B cell (primary cell): ENCODE measurements around the gene LOC128125822.

Experiments used
- ATAC-seq: fragments of 200-7000 bp; cut with Tn5 transposase; one replicate; pipeline ENCODE4 v1.10.0; 2021; ENCODE audit warnings: low read depth, mild to moderate bottlenecking, moderate number of reproducible peaks, moderate library complexity
- CTCF ChIA-PET: fragments of 350-600 bp; sonication (Branson Sonifier 250); formaldehyde crosslinking; loops from one replicate; lab custom pipeline; 2021; ENCODE audit warnings: antibody characterized with exemption, inconsistent platforms; lab: Charles Lee
- POLR2A ChIA-PET: fragments of 350-600 bp; sonication (Branson Sonifier 250); formaldehyde crosslinking; loops from one replicate; lab custom pipeline; 2021; ENCODE audit warnings: antibody characterized with exemption; lab: Charles Lee
- DNase-seq: peaks from one replicate; pipeline ENCODE4 v3.0.0; 2013
- H2AFZ ChIP-seq: 2 replicates; pipeline ENCODE4 v1.6.1; 2012; ENCODE audit warnings: mild to moderate bottlenecking, low read depth, low read length; ENCODE audit not compliant: insufficient read depth, poor library complexity, severe bottlenecking
- H3K27ac ChIP-seq, 2 donors: 1 replicate in 1 of 2; 2 replicates in 1 of 2; pipeline ENCODE4 v1.5.1; 2012 to 2013; ENCODE audit warnings: low read length in 2 of 2, mild to moderate bottlenecking in 2 of 2, moderate library complexity in 1 of 2
- H3K27me3 ChIP-seq, 4 experiments: fragments of 200-600 bp in 1 of 4; sonication (generic) in 1 of 4; replicated peaks in 1 of 4; 1 replicate in 2 of 4; 2 replicates in 2 of 4; pipeline versions ENCODE4 v1.6.1 to v1.7.0; 2013 to 2016; ENCODE audit warnings: low read length in 3 of 4, mild to moderate bottlenecking in 2 of 4, mixed read lengths in 1 of 4, moderate library complexity in 1 of 4; ENCODE audit not compliant: insufficient read depth in 4 of 4, control insufficient read depth in 3 of 4; ENCODE audit errors: control extremely low read depth in 1 of 4
- H3K36me3 ChIP-seq, 2 experiments: replicated peaks in 1 of 2; 1 replicate in 1 of 2; 2 replicates in 1 of 2; pipeline versions ENCODE4 v1.6.1 to v1.7.1; 2013; ENCODE audit warnings: low read length in 1 of 2; ENCODE audit not compliant: insufficient read depth in 2 of 2, control insufficient read depth in 1 of 2; ENCODE audit errors: control extremely low read depth in 1 of 2, extremely low read depth in 1 of 2
- H3K4me1 ChIP-seq, 2 donors: fragments of 200-600 bp in 1 of 2; sonication (generic) in 1 of 2; 1 replicate in 1 of 2; 2 replicates in 1 of 2; pipeline versions ENCODE4 v1.5.1 to v1.6.1; 2013 to 2017; ENCODE audit warnings: low read length in 2 of 2; ENCODE audit not compliant: control insufficient read depth in 2 of 2, insufficient read depth in 2 of 2
- H3K4me2 ChIP-seq: replicated peaks from 2 replicates; pipeline ENCODE3; 2012; ENCODE audit warnings: mild to moderate bottlenecking, low read depth, low read length; ENCODE audit not compliant: poor library complexity, severe bottlenecking
- H3K4me3 ChIP-seq, 5 experiments: fragments of 200-600 bp in 1 of 5; sonication (generic) in 1 of 5; 1 replicate in 3 of 5; 2 replicates in 2 of 5; pipeline versions ENCODE4 v1.5.1 to v1.7.0; 2011 to 2016; ENCODE audit warnings: low read length in 4 of 5, mild to moderate bottlenecking in 4 of 5, low read depth in 2 of 5, control low read depth in 1 of 5, moderate library complexity in 1 of 5; ENCODE audit not compliant: insufficient read depth in 1 of 5; ENCODE audit errors: control extremely low read depth in 1 of 5, extremely low read depth in 1 of 5
- H3K79me2 ChIP-seq: fragments of 200-600 bp; sonication (generic); one replicate; pipeline ENCODE4 v1.6.0; 2016; ENCODE audit warnings: low read length; ENCODE audit not compliant: control insufficient read depth, insufficient read depth
- H3K9ac ChIP-seq: fragments of 200-600 bp; sonication (generic); 2 replicates; pipeline ENCODE4 v1.6.1; 2017; ENCODE audit warnings: mild to moderate bottlenecking, low read length, moderate library complexity
- H3K9me3 ChIP-seq, 3 donors: one replicate each; pipeline versions ENCODE4 v1.6.1 to v1.7.1; 2013; ENCODE audit warnings: low read length in 2 of 3; ENCODE audit not compliant: control insufficient read depth in 2 of 3, insufficient read depth in 1 of 3; ENCODE audit errors: control extremely low read depth in 1 of 3
- H4K20me1 ChIP-seq: 2 replicates; pipeline ENCODE4 v1.6.0; 2012; ENCODE audit warnings: mild to moderate bottlenecking, low read length; ENCODE audit not compliant: insufficient read depth, control insufficient read depth, poor library complexity, severe bottlenecking
- H3K27ac Mint-ChIP-seq: one replicate; pipeline ENCODE4 v1.8.0; 2021; ENCODE audit warnings: mixed read lengths
- H3K27me3 Mint-ChIP-seq: one replicate; pipeline ENCODE4 v1.8.0; 2021; ENCODE audit warnings: mixed read lengths
- H3K4me1 Mint-ChIP-seq: one replicate; pipeline ENCODE4 v1.8.0; 2021; ENCODE audit warnings: mixed read lengths
- H3K4me3 Mint-ChIP-seq: one replicate; pipeline ENCODE4 v1.8.0; 2021; ENCODE audit warnings: mixed read lengths
- H3K9me3 Mint-ChIP-seq: one replicate; pipeline ENCODE4 v1.8.0; 2022; ENCODE audit warnings: mixed read lengths; ENCODE audit not compliant: insufficient read depth
- EZH2 ChIP-seq: IDR thresholded peaks from 2 replicates; pipeline ENCODE4 v1.6.1; 2012; ENCODE audit warnings: borderline replicate concordance, low read depth, mild to moderate bottlenecking, moderate library complexity, low read length; ENCODE audit not compliant: insufficient read depth, poor library complexity, severe bottlenecking
- WGBS: methylation state at CpG from one replicate; pipeline ENCODE4 v1.1.5; 2013; ENCODE audit warnings: missing lambda C conversion rate; ENCODE audit not compliant: insufficient coverage; 5-methylcytosine and 5-hydroxymethylcytosine counted together
- intact Hi-C: fragments of 100-400 bp; cut with micrococcal nuclease; formaldehyde crosslinking; loops from one replicate; pipeline ENCODE4 v1.10.0; 2022
- TF ChIP-seq, protein P1 (sequence below): fragments of 200-600 bp; IDR thresholded peaks from one replicate; pipeline ENCODE4 v1.8.0; 2022; ENCODE audit warnings: antibody characterized with exemption, mild to moderate bottlenecking

The LOC128125822 gene

DNA sequence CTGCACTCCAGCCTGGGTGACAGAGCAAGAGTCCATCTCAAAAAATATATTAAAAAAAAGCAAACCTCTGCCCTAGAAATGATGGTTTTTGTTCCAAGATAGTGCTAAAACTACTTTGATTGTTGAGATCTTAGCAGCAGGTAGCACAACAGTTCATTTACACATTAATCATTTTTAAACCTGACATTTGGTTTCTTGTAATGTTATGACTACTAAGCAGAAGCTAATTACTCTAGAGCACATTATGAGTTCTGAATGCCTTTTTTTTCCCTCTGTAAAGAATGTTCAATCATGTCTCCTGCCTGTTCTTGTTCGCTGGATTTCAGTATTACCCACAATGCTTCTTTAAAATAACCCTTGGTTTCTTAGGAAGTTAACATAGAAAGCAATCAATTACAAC lies 38.7 kb downstream of the LOC128125822 start:
- Histone ChIP-seq H3K4me2 (no peak overlapping the region), H3K79me2 (no peaks in the 10 kb centered on the region), H3K9me3 (no peaks in the 10 kb centered on the region), H3K27me3 (no peaks in the 10 kb centered on the region), H4K20me1 (no peaks in the 10 kb centered on the region), H3K4me1 (no peaks in the 10 kb centered on the region), H3K27ac (no peak overlapping the region), H3K4me3 (no peak overlapping the region), H2AFZ (no peak overlapping the region), H3K9ac (no peak overlapping the region), H3K36me3 (no peaks in the 10 kb centered on the region)
- Mint-ChIP-seq H3K27ac (no peak overlapping the region), H3K4me3 (no peak overlapping the region), H3K27me3 (no peaks in the 10 kb centered on the region), H3K4me1 (no peaks in the 10 kb centered on the region), H3K9me3 (no peaks in the 10 kb centered on the region)
- WGBS: no CpG with 5 or more reads among the region's 1 CpG
- ATAC-seq (no peak), DNase-seq (no peak)
- ChIA-PET POLR2A (no interaction called here), CTCF (no interaction called here)
- intact Hi-C loops: no loop called here
- TF ChIP-seq EZH2: no peak
- TF ChIP-seq, protein P1, sequence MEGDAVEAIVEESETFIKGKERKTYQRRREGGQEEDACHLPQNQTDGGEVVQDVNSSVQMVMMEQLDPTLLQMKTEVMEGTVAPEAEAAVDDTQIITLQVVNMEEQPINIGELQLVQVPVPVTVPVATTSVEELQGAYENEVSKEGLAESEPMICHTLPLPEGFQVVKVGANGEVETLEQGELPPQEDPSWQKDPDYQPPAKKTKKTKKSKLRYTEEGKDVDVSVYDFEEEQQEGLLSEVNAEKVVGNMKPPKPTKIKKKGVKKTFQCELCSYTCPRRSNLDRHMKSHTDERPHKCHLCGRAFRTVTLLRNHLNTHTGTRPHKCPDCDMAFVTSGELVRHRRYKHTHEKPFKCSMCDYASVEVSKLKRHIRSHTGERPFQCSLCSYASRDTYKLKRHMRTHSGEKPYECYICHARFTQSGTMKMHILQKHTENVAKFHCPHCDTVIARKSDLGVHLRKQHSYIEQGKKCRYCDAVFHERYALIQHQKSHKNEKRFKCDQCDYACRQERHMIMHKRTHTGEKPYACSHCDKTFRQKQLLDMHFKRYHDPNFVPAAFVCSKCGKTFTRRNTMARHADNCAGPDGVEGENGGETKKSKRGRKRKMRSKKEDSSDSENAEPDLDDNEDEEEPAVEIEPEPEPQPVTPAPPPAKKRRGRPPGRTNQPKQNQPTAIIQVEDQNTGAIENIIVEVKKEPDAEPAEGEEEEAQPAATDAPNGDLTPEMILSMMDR: no peak

DNA sequence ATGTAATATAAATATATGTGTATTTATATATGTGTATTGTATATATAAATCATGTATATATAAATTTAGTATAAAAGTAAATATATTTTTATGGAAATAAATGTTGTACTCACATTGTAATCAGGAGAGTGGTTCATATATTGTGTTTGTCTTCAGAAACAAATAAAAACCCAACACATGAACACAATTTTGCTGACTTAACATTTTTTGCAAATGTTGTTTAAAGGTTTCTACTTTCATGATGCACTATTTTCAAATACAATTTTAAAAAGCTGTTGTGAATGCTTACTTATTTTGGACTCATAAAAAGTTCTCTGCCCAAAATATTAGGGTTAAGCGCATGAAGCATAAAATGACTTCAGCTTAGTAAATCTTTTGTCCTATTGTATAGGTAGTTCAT lies 39.3 kb downstream of the LOC128125822 start:
- no CpG with 5 or more reads among the region's 1 CpG for WGBS
- TF ChIP-seq EZH2: no peak
- TF ChIP-seq, protein P1: no peak
- no peak overlapping the region for H2AFZ ChIP-seq
- no peak overlapping the region for H3K9ac ChIP-seq
- no peak overlapping the region for H3K4me3 ChIP-seq
- H3K9me3 ChIP-seq: no peaks in the 10 kb centered on the region
- H3K4me2 ChIP-seq: no peak overlapping the region
- no peak for DNase-seq
- H3K36me3 ChIP-seq: no peaks in the 10 kb centered on the region
- POLR2A ChIA-PET: no interaction called here
- H3K4me1 ChIP-seq: no peaks in the 10 kb centered on the region
- Mint-ChIP-seq H3K27me3 (no peaks in the 10 kb centered on the region), H3K4me1 (no peaks in the 10 kb centered on the region), H3K4me3 (no peak overlapping the region), H3K27ac (no peak overlapping the region), H3K9me3 (no peaks in the 10 kb centered on the region)
- intact Hi-C loops: no loop called here
- CTCF ChIA-PET: no interaction called here
- ATAC-seq: no peak
- no peaks in the 10 kb centered on the region for H4K20me1 ChIP-seq
- H3K79me2 ChIP-seq: no peaks in the 10 kb centered on the region
- H3K27me3 ChIP-seq: no peaks in the 10 kb centered on the region
- H3K27ac ChIP-seq: no peak overlapping the region
